Measurements from ENCODE around the gene GPNMB. TPM values are rescaled to one million over a fixed set of nuclear protein-coding genes. Genes with fewer than 3 reads are reported as not detected.
A peak's percentile ranks its signal among the peaks of the same experiment; 100 is the strongest.

GPNMB gene
- total RNA-seq, 4 donors from 2014 or later, result 47.4 to 156 (median 72.5) TPM

DNA sequence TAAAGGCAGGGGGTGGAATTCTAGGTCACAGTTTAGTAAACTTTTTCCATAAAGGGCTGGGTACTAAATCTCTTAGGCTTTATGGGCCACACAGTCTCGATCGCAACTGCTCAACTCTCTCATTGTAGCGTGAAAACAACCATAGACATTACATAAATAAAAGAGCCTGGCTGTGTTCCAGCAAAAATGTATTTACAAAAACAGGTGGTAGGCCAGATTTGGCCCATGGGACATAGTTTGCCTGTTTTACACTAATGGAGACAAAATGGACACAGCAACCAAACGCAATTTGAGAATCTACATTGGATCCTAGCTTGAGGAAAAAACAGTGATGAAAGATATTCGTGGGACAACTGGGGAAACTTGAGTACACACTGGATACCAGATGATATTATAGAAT, 29.3 kb downstream of the GPNMB start:
- Histone ChIP-seq H3K4me1 (no peaks in the 10 kb centered on the region), H3K36me3 (peaks cover 0 to 13% (median 0%) of the 10 kb centered on the region in 3 donors), H3K4me3 (no peak overlapping the region), H3K27ac (no peak overlapping the region), H3K27me3 (no peaks in the 10 kb centered on the region), H3K9me3 (no peaks in the 10 kb centered on the region)
- no peak for TF ChIP-seq POLR2A (IDR thresholded peaks at IDR 0.05)
- TF ChIP-seq, protein P1, sequence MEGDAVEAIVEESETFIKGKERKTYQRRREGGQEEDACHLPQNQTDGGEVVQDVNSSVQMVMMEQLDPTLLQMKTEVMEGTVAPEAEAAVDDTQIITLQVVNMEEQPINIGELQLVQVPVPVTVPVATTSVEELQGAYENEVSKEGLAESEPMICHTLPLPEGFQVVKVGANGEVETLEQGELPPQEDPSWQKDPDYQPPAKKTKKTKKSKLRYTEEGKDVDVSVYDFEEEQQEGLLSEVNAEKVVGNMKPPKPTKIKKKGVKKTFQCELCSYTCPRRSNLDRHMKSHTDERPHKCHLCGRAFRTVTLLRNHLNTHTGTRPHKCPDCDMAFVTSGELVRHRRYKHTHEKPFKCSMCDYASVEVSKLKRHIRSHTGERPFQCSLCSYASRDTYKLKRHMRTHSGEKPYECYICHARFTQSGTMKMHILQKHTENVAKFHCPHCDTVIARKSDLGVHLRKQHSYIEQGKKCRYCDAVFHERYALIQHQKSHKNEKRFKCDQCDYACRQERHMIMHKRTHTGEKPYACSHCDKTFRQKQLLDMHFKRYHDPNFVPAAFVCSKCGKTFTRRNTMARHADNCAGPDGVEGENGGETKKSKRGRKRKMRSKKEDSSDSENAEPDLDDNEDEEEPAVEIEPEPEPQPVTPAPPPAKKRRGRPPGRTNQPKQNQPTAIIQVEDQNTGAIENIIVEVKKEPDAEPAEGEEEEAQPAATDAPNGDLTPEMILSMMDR (IDR thresholded peaks at IDR 0.05), result no peak
- TF ChIP-seq EP300 (IDR thresholded peaks at IDR 0.05), result no peak
- 63 to 69% methylated on average over 5 of the region's 5 CpGs for WGBS, 2 donors
- no peak for DNase-seq (ENCODE audit: low spot score in 2 of 2)

- Histone ChIP-seq H3K9me3 (no peaks in the 10 kb centered on the region), H3K27ac (no peak overlapping the region), H3K4me1 (no peaks in the 10 kb centered on the region), H3K27me3 (no peaks in the 10 kb centered on the region), H3K36me3 (peaks cover 0 to 11% (median 0%) of the 10 kb centered on the region in 3 donors), H3K4me3 (no peak overlapping the region)
- TF ChIP-seq POLR2A (IDR thresholded peaks at IDR 0.05), result no peak
- TF ChIP-seq EP300 (IDR thresholded peaks at IDR 0.05), result no peak
- TF ChIP-seq, protein P1 (IDR thresholded peaks at IDR 0.05), result no peak
- WGBS, 2 donors, result 57 to 67% methylated on average over 5 of the region's 5 CpGs
- no peak for DNase-seq (ENCODE audit: low spot score in 2 of 2)
These were observed 29.8 kb downstream of the GPNMB start for GRCh38 chr7:23276376-23276775.

DNA sequence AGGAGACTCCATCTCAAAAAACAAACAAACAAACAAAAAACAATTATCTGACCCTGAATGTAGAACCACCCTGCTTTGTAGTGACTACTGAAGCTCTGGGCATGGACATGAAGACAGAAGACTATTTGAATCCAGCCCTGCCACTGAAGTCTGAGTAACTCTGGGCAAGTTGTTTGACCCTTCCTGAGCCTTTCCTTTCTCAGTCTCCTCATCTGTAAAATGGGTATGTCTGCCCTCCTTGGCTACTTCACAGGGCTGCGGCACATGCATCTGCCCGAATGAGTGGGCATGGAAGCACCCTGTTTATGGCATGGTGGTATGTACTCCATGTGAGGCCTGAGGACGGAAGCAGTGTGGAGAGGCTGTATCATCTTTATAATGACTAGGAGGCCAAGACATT, 30.4 kb downstream of the GPNMB start:
- Histone ChIP-seq H3K9me3 (no peaks in the 10 kb centered on the region), H3K4me3 (no peak overlapping the region), H3K27me3 (no peaks in the 10 kb centered on the region), H3K36me3 (peaks cover 0 to 11% (median 0%) of the 10 kb centered on the region in 3 donors), H3K4me1 (no peaks in the 10 kb centered on the region), H3K27ac (no peak overlapping the region)
- DNase-seq (ENCODE audit: low spot score in 2 of 2), result no peak
- 83 to 91% methylated on average over 3 of the region's 3 CpGs for WGBS, 2 donors
- no peak for TF ChIP-seq EP300 (IDR thresholded peaks at IDR 0.05)
- TF ChIP-seq, protein P1 (IDR thresholded peaks at IDR 0.05), result no peak
- no peak for TF ChIP-seq POLR2A (IDR thresholded peaks at IDR 0.05)

GRCh38 chr7:23277359-23277989, 30.9 kb downstream of the GPNMB start:
- WGBS, 2 donors, result 35 to 36% methylated on average over 6 of the region's 6 CpGs

More at GRCh38 chr7:23277359-23277989, 30.9 kb downstream of the GPNMB start:
- peak in 1 of 2 donors; percentile 32 for DNase-seq (ENCODE audit: low spot score in 2 of 2)
- no peaks in the 10 kb centered on the region for H3K9me3 ChIP-seq
- no peak overlapping the region for H3K27ac ChIP-seq
- peaks cover 0 to 11% (median 0%) of the 10 kb centered on the region in 3 donors for H3K36me3 ChIP-seq
- no peaks in the 10 kb centered on the region for H3K27me3 ChIP-seq
- H3K4me3 ChIP-seq, result no peak overlapping the region
- no peaks in the 10 kb centered on the region for H3K4me1 ChIP-seq
- TF ChIP-seq, protein P1 (IDR thresholded peaks at IDR 0.05), result peak; percentile 32 to 69 (median 61)
- TF ChIP-seq POLR2A (IDR thresholded peaks at IDR 0.05) (no peak), EP300 (IDR thresholded peaks at IDR 0.05) (no peak)

All from tibial nerve (tissue), 4 donors.